SK-N-SH treated with all-trans-retinoic acid at 6 μM for 48 hours (cell line): ENCODE measurements around the gene AAMP.

ENCODE experiments used
- ATAC-seq: fragments of 200-7000 bp; cut with Tn5 transposase; 3 replicates; pipeline ENCODE4 v1.9.1; 2020; ENCODE audit warnings: mild to moderate bottlenecking, moderate library complexity
- CSDC2 ChIP-seq: fragments of 250-450 bp; sonication (Bioruptor Pico); IDR thresholded peaks from 2 replicates; pipeline ENCODE4 v1.5.0; 2020; ENCODE audit warnings: mild to moderate bottlenecking, moderate library complexity
- ESRRG ChIP-seq: fragments of 250-450 bp; sonication (Bioruptor Pico); IDR thresholded peaks from 2 replicates; pipeline ENCODE4 v1.6.1; 2021; ENCODE audit warnings: mild to moderate bottlenecking
- GLIS3 ChIP-seq: fragments of 250-450 bp; sonication (Bioruptor Pico); IDR thresholded peaks from 2 replicates; pipeline ENCODE4 v1.5.0; 2020; ENCODE audit warnings: mild to moderate bottlenecking, moderate library complexity
- ISL1 ChIP-seq: fragments of 250-450 bp; sonication (Bioruptor Pico); IDR thresholded peaks from 2 replicates; pipeline ENCODE4 v2.1.2; 2022; ENCODE audit warnings: mild to moderate bottlenecking, moderate library complexity
- OSR1 ChIP-seq: fragments of 250-450 bp; sonication (Bioruptor Pico); IDR thresholded peaks from 2 replicates; pipeline ENCODE4 v1.8.0; 2022; ENCODE audit warnings: moderate library complexity, mild to moderate bottlenecking, inconsistent platforms
- PPARA ChIP-seq: fragments of 250-450 bp; sonication (Bioruptor Pico); IDR thresholded peaks from 2 replicates; pipeline ENCODE4 v1.5.0; 2020; ENCODE audit warnings: mild to moderate bottlenecking, borderline replicate concordance
- RARB ChIP-seq: fragments of 250-450 bp; sonication (Bioruptor Pico); IDR thresholded peaks from 2 replicates; pipeline ENCODE4 v1.8.0; 2021; ENCODE audit warnings: mild to moderate bottlenecking, moderate library complexity
- SNAI2 ChIP-seq: fragments of 250-450 bp; sonication (Bioruptor Pico); IDR thresholded peaks from 2 replicates; pipeline ENCODE4 v1.5.0; 2020; ENCODE audit warnings: mild to moderate bottlenecking, moderate library complexity
- TCF4 ChIP-seq: fragments of 250-450 bp; sonication (Bioruptor Pico); IDR thresholded peaks from 2 replicates; pipeline ENCODE4 v1.8.0; 2021; ENCODE audit warnings: mild to moderate bottlenecking, moderate library complexity, borderline replicate concordance
- TOX ChIP-seq: fragments of 250-450 bp; sonication (Bioruptor Pico); IDR thresholded peaks from 2 replicates; pipeline ENCODE4 v1.8.0; 2021; ENCODE audit warnings: mild to moderate bottlenecking, moderate library complexity, borderline replicate concordance
- ZC3H10 ChIP-seq: fragments of 250-450 bp; sonication (Bioruptor Pico); IDR thresholded peaks from 2 replicates; pipeline ENCODE4 v1.5.1; 2021; ENCODE audit warnings: mild to moderate bottlenecking, moderate library complexity
- ZFP3 ChIP-seq: fragments of 250-450 bp; sonication (Bioruptor Pico); IDR thresholded peaks from 2 replicates; pipeline ENCODE4 v1.5.0; 2020; ENCODE audit warnings: mild to moderate bottlenecking, moderate library complexity
- ZFP30 ChIP-seq: fragments of 450-650 bp; formaldehyde crosslinking; IDR thresholded peaks from 2 replicates; pipeline ENCODE4 v1.5.0; 2022; ENCODE audit warnings: mild to moderate bottlenecking, moderate library complexity
- ZNF565 ChIP-seq: fragments of 450-650 bp; formaldehyde crosslinking; conservative IDR thresholded peaks from 2 replicates; pipeline ENCODE4 v1.5.0; 2020; ENCODE audit warnings: low read depth, mild to moderate bottlenecking, moderate library complexity
- ZNF70 ChIP-seq: fragments of 450-650 bp; formaldehyde crosslinking; IDR thresholded peaks from 2 replicates; pipeline ENCODE4 v1.5.0; 2020; ENCODE audit warnings: mild to moderate bottlenecking, moderate library complexity
- ZNF8 ChIP-seq: fragments of 450-650 bp; formaldehyde crosslinking; IDR thresholded peaks from 2 replicates; pipeline ENCODE4 v1.5.0; 2020; ENCODE audit warnings: mild to moderate bottlenecking, moderate library complexity
- TF ChIP-seq, protein P1 (sequence below): fragments of 250-450 bp; sonication (Bioruptor Pico); IDR thresholded peaks from 2 replicates; pipeline ENCODE4 v1.8.0; 2021; ENCODE audit warnings: low read depth, mild to moderate bottlenecking, moderate library complexity, borderline replicate concordance
- TF ChIP-seq, protein P2 (sequence below): fragments of 250-450 bp; sonication (Bioruptor Pico); IDR thresholded peaks from 2 replicates; pipeline ENCODE4 v1.5.0; 2020; ENCODE audit warnings: mild to moderate bottlenecking, moderate library complexity
- TF ChIP-seq, protein P3 (sequence below): fragments of 250-450 bp; sonication (Bioruptor Pico); IDR thresholded peaks from 2 replicates; pipeline ENCODE4 v1.8.0; 2020; ENCODE audit warnings: mild to moderate bottlenecking, moderate library complexity, borderline replicate concordance
- TF ChIP-seq, protein P4 (sequence below): fragments of 250-450 bp; sonication (Bioruptor Pico); IDR thresholded peaks from 2 replicates; pipeline ENCODE4 v1.5.1; 2020; ENCODE audit warnings: low read depth, mild to moderate bottlenecking, moderate library complexity

The AAMP gene

DNA sequence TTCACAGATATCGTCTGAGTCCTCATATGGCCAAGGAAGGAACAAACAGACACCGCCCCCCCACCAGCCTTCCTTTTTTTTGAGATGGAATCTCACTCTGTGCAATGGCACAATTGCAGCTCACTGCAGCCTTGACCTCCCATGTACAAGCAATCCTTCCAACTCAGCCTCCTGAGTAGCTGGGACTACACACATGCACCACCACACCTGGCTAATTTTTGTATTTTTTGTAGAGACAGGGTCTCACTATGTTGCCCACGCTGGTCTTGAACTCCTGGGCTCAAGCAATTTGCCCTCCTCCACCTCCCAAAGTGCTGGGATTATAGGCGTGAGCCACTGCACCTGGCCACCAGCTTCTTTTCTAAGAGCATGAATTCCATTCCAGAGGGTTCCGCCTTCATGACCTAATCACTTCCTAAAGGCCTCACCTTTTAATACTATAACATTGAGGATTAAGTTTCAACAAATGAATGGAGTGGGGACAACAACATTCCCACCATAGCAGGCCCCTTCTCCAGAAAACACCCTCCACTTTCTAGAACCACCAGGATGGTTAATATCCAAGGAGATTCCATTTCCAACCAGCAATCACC is 24.6 kb upstream of the AAMP start:
- TF ChIP-seq CSDC2 (CRISPR knock-in tag) = no peak
- no peak for TF ChIP-seq ZNF565 (CRISPR knock-in tag)
- TF ChIP-seq, protein P1, sequence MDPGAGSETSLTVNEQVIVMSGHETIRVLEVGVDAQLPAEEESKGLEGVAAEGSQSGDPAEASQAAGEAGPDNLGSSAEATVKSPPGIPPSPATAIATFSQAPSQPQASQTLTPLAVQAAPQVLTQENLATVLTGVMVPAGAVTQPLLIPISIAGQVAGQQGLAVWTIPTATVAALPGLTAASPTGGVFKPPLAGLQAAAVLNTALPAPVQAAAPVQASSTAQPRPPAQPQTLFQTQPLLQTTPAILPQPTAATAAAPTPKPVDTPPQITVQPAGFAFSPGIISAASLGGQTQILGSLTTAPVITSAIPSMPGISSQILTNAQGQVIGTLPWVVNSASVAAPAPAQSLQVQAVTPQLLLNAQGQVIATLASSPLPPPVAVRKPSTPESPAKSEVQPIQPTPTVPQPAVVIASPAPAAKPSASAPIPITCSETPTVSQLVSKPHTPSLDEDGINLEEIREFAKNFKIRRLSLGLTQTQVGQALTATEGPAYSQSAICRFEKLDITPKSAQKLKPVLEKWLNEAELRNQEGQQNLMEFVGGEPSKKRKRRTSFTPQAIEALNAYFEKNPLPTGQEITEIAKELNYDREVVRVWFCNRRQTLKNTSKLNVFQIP (CRISPR knock-in tag) = no peak
- no peak for TF ChIP-seq ZFP30 (CRISPR knock-in tag)
- TF ChIP-seq, protein P2, sequence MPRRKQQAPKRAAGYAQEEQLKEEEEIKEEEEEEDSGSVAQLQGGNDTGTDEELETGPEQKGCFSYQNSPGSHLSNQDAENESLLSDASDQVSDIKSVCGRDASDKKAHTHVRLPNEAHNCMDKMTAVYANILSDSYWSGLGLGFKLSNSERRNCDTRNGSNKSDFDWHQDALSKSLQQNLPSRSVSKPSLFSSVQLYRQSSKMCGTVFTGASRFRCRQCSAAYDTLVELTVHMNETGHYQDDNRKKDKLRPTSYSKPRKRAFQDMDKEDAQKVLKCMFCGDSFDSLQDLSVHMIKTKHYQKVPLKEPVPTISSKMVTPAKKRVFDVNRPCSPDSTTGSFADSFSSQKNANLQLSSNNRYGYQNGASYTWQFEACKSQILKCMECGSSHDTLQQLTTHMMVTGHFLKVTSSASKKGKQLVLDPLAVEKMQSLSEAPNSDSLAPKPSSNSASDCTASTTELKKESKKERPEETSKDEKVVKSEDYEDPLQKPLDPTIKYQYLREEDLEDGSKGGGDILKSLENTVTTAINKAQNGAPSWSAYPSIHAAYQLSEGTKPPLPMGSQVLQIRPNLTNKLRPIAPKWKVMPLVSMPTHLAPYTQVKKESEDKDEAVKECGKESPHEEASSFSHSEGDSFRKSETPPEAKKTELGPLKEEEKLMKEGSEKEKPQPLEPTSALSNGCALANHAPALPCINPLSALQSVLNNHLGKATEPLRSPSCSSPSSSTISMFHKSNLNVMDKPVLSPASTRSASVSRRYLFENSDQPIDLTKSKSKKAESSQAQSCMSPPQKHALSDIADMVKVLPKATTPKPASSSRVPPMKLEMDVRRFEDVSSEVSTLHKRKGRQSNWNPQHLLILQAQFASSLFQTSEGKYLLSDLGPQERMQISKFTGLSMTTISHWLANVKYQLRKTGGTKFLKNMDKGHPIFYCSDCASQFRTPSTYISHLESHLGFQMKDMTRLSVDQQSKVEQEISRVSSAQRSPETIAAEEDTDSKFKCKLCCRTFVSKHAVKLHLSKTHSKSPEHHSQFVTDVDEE (CRISPR knock-in tag) = no peak
- no peak for TF ChIP-seq ESRRG (CRISPR knock-in tag)
- no peak for TF ChIP-seq OSR1 (CRISPR knock-in tag)
- no peak for TF ChIP-seq PPARA
- no peak for TF ChIP-seq ISL1 (CRISPR knock-in tag)
- no peak for TF ChIP-seq TOX (CRISPR knock-in tag)
- no peak for ATAC-seq

DNA sequence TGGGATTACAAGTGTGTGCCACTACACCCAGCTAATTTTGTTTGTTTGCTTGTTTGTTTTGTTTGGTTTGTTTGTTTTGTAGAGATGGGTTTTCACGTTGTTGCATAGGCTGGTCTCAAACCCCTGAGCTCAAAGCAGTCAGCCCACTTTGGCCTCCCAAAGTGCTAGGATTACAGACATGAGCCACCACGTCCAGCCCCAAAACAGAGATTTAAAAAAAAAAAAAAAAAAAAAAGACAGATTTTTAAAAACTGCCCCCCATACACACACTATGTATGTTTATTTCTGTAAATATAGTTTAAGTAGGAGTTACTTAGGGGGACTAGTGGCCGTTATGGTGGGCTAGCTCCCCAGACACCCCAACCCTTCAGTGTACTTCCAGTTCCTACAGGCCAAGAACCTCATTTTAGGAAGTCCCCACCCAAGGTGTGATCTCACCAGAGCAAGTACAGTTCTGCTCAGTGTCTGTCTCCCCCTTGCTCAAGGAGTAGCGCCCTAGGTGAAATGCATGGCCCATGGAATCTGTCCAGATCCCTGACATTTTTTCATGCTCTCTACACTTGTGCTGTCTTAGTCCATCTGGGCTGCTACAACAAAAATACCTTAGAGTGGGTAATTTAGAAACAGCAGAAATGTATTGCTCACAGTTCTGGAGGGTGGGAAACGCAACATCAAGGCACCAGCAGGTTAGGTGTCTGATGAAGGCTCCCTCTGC is 23.9 kb upstream of the AAMP start:
- no peak for ATAC-seq

More for the DNA sequence above, 23.9 kb upstream of the AAMP start:
- TF ChIP-seq ESRRG (CRISPR knock-in tag) = no peak
- TF ChIP-seq GLIS3 (CRISPR knock-in tag) = no peak
- TF ChIP-seq ZNF70 (CRISPR knock-in tag) = no peak
- TF ChIP-seq ZC3H10 (CRISPR knock-in tag) = no peak
- TF ChIP-seq, protein P2 (CRISPR knock-in tag) = no peak
- no peak for TF ChIP-seq TCF4 (CRISPR knock-in tag)
- TF ChIP-seq PPARA = no peak
- no peak for TF ChIP-seq ZNF8 (CRISPR knock-in tag)
- TF ChIP-seq, protein P3, sequence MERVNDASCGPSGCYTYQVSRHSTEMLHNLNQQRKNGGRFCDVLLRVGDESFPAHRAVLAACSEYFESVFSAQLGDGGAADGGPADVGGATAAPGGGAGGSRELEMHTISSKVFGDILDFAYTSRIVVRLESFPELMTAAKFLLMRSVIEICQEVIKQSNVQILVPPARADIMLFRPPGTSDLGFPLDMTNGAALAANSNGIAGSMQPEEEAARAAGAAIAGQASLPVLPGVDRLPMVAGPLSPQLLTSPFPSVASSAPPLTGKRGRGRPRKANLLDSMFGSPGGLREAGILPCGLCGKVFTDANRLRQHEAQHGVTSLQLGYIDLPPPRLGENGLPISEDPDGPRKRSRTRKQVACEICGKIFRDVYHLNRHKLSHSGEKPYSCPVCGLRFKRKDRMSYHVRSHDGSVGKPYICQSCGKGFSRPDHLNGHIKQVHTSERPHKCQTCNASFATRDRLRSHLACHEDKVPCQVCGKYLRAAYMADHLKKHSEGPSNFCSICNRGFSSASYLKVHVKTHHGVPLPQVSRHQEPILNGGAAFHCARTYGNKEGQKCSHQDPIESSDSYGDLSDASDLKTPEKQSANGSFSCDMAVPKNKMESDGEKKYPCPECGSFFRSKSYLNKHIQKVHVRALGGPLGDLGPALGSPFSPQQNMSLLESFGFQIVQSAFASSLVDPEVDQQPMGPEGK (CRISPR knock-in tag) = no peak
- no peak for TF ChIP-seq CSDC2 (CRISPR knock-in tag)
- TF ChIP-seq ZFP3 = no peak
- no peak for TF ChIP-seq TOX (CRISPR knock-in tag)
- no peak for TF ChIP-seq ZFP30 (CRISPR knock-in tag)
- no peak for TF ChIP-seq SNAI2 (CRISPR knock-in tag)
- TF ChIP-seq RARB (CRISPR knock-in tag) = no peak
- TF ChIP-seq, protein P4, sequence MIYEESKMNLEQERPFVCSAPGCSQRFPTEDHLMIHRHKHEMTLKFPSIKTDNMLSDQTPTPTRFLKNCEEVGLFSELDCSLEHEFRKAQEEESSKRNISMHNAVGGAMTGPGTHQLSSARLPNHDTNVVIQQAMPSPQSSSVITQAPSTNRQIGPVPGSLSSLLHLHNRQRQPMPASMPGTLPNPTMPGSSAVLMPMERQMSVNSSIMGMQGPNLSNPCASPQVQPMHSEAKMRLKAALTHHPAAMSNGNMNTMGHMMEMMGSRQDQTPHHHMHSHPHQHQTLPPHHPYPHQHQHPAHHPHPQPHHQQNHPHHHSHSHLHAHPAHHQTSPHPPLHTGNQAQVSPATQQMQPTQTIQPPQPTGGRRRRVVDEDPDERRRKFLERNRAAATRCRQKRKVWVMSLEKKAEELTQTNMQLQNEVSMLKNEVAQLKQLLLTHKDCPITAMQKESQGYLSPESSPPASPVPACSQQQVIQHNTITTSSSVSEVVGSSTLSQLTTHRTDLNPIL (CRISPR knock-in tag) = no peak
- no peak for TF ChIP-seq ZNF565 (CRISPR knock-in tag)
